ENCODE measurements around the gene IRF7.

IRF7 gene

GRCh38 chr11:614623-615503 is 887 bp downstream of the IRF7 start:
- peak overlapping the region; percentile 65 for H3K9ac ChIP-seq (ENCODE audit: insufficient read length)
- H3K27ac ChIP-seq = no peak overlapping the region
- H3K36me3 ChIP-seq (ENCODE audit: insufficient read depth, low read length) = peaks cover 22% of the 10 kb centered on the region; the same call in 1 of the 2 replicates
- DNase-seq (ENCODE audit: low read depth, low spot score) = no peak
- TF ChIP-seq EZH2 (IDR thresholded peaks at IDR 0.05) (no peak), FOXP2 (optimal IDR thresholded peaks at IDR 0.05; ENCODE audit: control extremely low read depth, extremely low read length, insufficient read depth) (no peak), POLR2AphosphoS5 (IDR thresholded peaks at IDR 0.05; ENCODE audit: borderline replicate concordance, low read depth, low read length) (no peak)
- H3K4me3 ChIP-seq = peak overlapping the region; percentile 79
- H3K9me3 ChIP-seq (ENCODE audit: low read depth, low read length) = no peaks in the 10 kb centered on the region

GRCh38 chr11:614021-614622 is 1.6 kb downstream of the IRF7 start:
- no peak for TF ChIP-seq EZH2 (IDR thresholded peaks at IDR 0.05)
- TF ChIP-seq POLR2AphosphoS5 (IDR thresholded peaks at IDR 0.05; ENCODE audit: borderline replicate concordance, low read depth, low read length) = no peak
- Histone ChIP-seq H3K27ac (no peak overlapping the region), H3K36me3 (ENCODE audit: insufficient read depth, low read length) (peaks cover 28% of the 10 kb centered on the region; the same call in 1 of the 2 replicates), H3K9me3 (ENCODE audit: low read depth, low read length) (no peaks in the 10 kb centered on the region), H3K9ac (ENCODE audit: insufficient read length) (no peak overlapping the region), H3K4me3 (no peak overlapping the region)
- DNase-seq (ENCODE audit: low read depth, low spot score) = no peak

- H3K36me3 ChIP-seq (ENCODE audit: insufficient read depth, low read length) = peaks cover 35% of the 10 kb centered on the region; the same call in 1 of the 2 replicates
- H3K9me3 ChIP-seq (ENCODE audit: low read depth, low read length) = no peaks in the 10 kb centered on the region
- H3K4me3 ChIP-seq = no peak overlapping the region
- TF ChIP-seq FOXP2 (optimal IDR thresholded peaks at IDR 0.05; ENCODE audit: control extremely low read depth, extremely low read length, insufficient read depth) = no peak
- no peak for TF ChIP-seq EZH2 (IDR thresholded peaks at IDR 0.05)
- TF ChIP-seq POLR2AphosphoS5 (IDR thresholded peaks at IDR 0.05; ENCODE audit: borderline replicate concordance, low read depth, low read length) = no peak
- DNase-seq (ENCODE audit: low read depth, low spot score) = no peak
- H3K9ac ChIP-seq (ENCODE audit: insufficient read length) = no peak overlapping the region
- no peak overlapping the region for H3K27ac ChIP-seq
Measured at GRCh38 chr11:613369-613968, 2.3 kb downstream of the IRF7 start.

- Histone ChIP-seq H3K36me3 (ENCODE audit: insufficient read depth, low read length) (peaks cover 40% of the 10 kb centered on the region; the same call in 1 of the 2 replicates), H3K4me3 (no peak overlapping the region), H3K9ac (ENCODE audit: insufficient read length) (no peak overlapping the region), H3K27ac (no peak overlapping the region), H3K9me3 (ENCODE audit: low read depth, low read length) (no peaks in the 10 kb centered on the region)
- TF ChIP-seq POLR2AphosphoS5 (IDR thresholded peaks at IDR 0.05; ENCODE audit: borderline replicate concordance, low read depth, low read length) = no peak
- TF ChIP-seq EZH2 (IDR thresholded peaks at IDR 0.05) = no peak
- TF ChIP-seq FOXP2 (optimal IDR thresholded peaks at IDR 0.05; ENCODE audit: control extremely low read depth, extremely low read length, insufficient read depth) = no peak
- DNase-seq (ENCODE audit: low read depth, low spot score) = no peak
Measured at GRCh38 chr11:612961-613300, 2.8 kb downstream of the IRF7 start.

GRCh38 chr11:612201-612960 is 3.4 kb downstream of the IRF7 start:
- H3K4me3 ChIP-seq = no peak overlapping the region
- no peak overlapping the region for H3K27ac ChIP-seq
- TF ChIP-seq FOXP2 (optimal IDR thresholded peaks at IDR 0.05; ENCODE audit: control extremely low read depth, extremely low read length, insufficient read depth) (no peak), EZH2 (IDR thresholded peaks at IDR 0.05) (no peak), POLR2AphosphoS5 (IDR thresholded peaks at IDR 0.05; ENCODE audit: borderline replicate concordance, low read depth, low read length) (no peak)
- peaks cover 45% of the 10 kb centered on the region; the same call in 1 of the 2 replicates for H3K36me3 ChIP-seq (ENCODE audit: insufficient read depth, low read length)
- DNase-seq (ENCODE audit: low read depth, low spot score) = no peak
- no peaks in the 10 kb centered on the region for H3K9me3 ChIP-seq (ENCODE audit: low read depth, low read length)
- H3K9ac ChIP-seq (ENCODE audit: insufficient read length) = no peak overlapping the region

- TF ChIP-seq FOXP2 (optimal IDR thresholded peaks at IDR 0.05; ENCODE audit: control extremely low read depth, extremely low read length, insufficient read depth) = no peak
- TF ChIP-seq POLR2AphosphoS5 (IDR thresholded peaks at IDR 0.05; ENCODE audit: borderline replicate concordance, low read depth, low read length) = no peak
- Histone ChIP-seq H3K9me3 (ENCODE audit: low read depth, low read length) (no peaks in the 10 kb centered on the region), H3K27ac (no peak overlapping the region), H3K4me3 (no peak overlapping the region), H3K9ac (ENCODE audit: insufficient read length) (no peak overlapping the region), H3K36me3 (ENCODE audit: insufficient read depth, low read length) (peaks cover 56% of the 10 kb centered on the region)
- DNase-seq (ENCODE audit: low read depth, low spot score) = no peak
Measured at GRCh38 chr11:611001-611996, 4.5 kb downstream of the IRF7 start.

GRCh38 chr11:610146-610801 is 5.5 kb downstream of the IRF7 start:
- no peak overlapping the region for H3K27ac ChIP-seq
- no peak overlapping the region for H3K4me3 ChIP-seq
- DNase-seq (ENCODE audit: low read depth, low spot score) = no peak
- H3K9me3 ChIP-seq (ENCODE audit: low read depth, low read length) = no peaks in the 10 kb centered on the region
- peaks cover 66% of the 10 kb centered on the region for H3K36me3 ChIP-seq (ENCODE audit: insufficient read depth, low read length)
- TF ChIP-seq FOXP2 (optimal IDR thresholded peaks at IDR 0.05; ENCODE audit: control extremely low read depth, extremely low read length, insufficient read depth) (no peak), POLR2AphosphoS5 (IDR thresholded peaks at IDR 0.05; ENCODE audit: borderline replicate concordance, low read depth, low read length) (no peak), EZH2 (IDR thresholded peaks at IDR 0.05) (no peak)
- no peak overlapping the region for H3K9ac ChIP-seq (ENCODE audit: insufficient read length)
